LNCaP clone FGC (cell line): ENCODE measurements around the gene GFOD1.

Source experiments
- DNase-seq: peaks from one replicate; pipeline ENCODE4 v3.0.0-alpha.2; 2011; ENCODE audit warnings: low read depth
- H3K4me3 ChIP-seq: 2 replicates; pipeline ENCODE4 v1.5.1; 2011; ENCODE audit warnings: mild to moderate bottlenecking, low read depth, low read length, control low read depth
- TF ChIP-seq, protein P1 (sequence below): IDR thresholded peaks from 2 replicates; pipeline ENCODE4 v1.5.1; 2012; ENCODE audit warnings: mild to moderate bottlenecking; ENCODE audit not compliant: control insufficient read depth, insufficient read depth; ENCODE audit errors: extremely low read depth

GFOD1 gene

DNA sequence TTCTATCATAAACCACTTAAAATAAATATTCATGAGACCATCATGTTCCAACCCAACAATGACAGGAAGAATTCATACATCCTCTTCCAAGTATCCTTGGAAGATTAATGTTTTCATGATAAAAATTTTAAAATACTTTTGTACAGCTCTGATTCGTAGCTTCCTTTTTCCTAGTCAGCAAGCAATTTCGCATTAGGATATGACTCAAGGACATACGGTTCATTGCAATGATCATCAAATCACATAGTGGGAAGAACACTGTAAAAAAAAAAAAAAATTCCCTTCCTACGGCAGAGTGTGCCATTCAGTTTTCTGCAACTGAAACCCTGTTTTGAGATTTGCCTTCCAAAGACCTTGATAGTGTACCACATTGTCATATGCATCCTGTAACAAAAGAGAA is 35.3 kb upstream of the GFOD1 start:
- TF ChIP-seq, protein P1, sequence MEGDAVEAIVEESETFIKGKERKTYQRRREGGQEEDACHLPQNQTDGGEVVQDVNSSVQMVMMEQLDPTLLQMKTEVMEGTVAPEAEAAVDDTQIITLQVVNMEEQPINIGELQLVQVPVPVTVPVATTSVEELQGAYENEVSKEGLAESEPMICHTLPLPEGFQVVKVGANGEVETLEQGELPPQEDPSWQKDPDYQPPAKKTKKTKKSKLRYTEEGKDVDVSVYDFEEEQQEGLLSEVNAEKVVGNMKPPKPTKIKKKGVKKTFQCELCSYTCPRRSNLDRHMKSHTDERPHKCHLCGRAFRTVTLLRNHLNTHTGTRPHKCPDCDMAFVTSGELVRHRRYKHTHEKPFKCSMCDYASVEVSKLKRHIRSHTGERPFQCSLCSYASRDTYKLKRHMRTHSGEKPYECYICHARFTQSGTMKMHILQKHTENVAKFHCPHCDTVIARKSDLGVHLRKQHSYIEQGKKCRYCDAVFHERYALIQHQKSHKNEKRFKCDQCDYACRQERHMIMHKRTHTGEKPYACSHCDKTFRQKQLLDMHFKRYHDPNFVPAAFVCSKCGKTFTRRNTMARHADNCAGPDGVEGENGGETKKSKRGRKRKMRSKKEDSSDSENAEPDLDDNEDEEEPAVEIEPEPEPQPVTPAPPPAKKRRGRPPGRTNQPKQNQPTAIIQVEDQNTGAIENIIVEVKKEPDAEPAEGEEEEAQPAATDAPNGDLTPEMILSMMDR, result no peak
- H3K4me3 ChIP-seq, result no peak overlapping the region
- DNase-seq, result no peak

- TF ChIP-seq, protein P1, result no peak
- DNase-seq, result no peak
- no peak overlapping the region for H3K4me3 ChIP-seq
Observed at GRCh38 chr6:13519839-13520238, 32.4 kb upstream of the GFOD1 start.

DNA sequence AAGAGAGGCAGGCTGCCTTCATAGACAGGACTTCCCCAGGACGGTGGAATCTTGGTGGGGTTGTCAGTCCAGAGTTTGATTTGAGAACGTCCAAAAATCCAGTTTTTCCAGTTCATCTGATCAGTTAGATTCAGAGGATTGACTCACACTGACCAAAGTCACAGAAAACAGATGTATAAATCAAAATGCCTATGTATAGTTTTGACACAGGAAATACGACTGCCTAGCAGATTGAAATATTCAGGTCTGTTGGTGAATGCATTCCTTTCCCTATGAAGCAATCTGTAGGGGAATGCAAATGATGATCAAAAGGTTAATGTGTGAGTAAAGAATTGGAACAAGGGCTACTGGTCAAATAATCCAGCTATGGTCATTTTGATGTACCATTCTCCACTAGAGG is 29.7 kb upstream of the GFOD1 start:
- DNase-seq, result no peak
- TF ChIP-seq, protein P1, result no peak
- no peak overlapping the region for H3K4me3 ChIP-seq

DNA sequence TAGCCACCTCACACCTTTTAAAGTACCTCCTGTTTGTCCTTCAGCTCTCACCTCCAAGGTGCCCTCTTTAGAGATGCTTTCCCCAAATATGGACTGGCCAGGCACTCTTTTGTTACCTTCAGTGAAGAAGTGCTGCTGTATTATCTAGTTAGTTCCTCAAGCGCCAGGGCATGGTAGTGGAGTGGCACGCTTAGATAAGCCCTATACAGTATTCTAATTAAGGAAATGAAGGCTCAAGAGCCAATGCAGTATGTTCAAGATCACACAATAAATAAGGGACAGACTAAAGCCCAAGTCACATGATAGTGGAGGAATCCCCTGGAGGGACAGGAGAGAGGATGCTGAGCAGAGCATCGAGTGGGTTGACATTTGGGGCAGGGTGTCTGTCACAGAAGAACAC is 28.5 kb upstream of the GFOD1 start:
- no peak for DNase-seq
- TF ChIP-seq, protein P1, result no peak
- no peak overlapping the region for H3K4me3 ChIP-seq

GRCh38 chr6:13513626-13514502 is 26.5 kb upstream of the GFOD1 start:
- TF ChIP-seq, protein P1, result no peak
- no peak for DNase-seq
- H3K4me3 ChIP-seq, result no peak overlapping the region

GRCh38 chr6:13512900-13513299 is 25.5 kb upstream of the GFOD1 start:
- TF ChIP-seq, protein P1, result no peak
- H3K4me3 ChIP-seq, result no peak overlapping the region
- no peak for DNase-seq
